Measurements from ENCODE around the gene RTN4R.

Gene RTN4R

DNA sequence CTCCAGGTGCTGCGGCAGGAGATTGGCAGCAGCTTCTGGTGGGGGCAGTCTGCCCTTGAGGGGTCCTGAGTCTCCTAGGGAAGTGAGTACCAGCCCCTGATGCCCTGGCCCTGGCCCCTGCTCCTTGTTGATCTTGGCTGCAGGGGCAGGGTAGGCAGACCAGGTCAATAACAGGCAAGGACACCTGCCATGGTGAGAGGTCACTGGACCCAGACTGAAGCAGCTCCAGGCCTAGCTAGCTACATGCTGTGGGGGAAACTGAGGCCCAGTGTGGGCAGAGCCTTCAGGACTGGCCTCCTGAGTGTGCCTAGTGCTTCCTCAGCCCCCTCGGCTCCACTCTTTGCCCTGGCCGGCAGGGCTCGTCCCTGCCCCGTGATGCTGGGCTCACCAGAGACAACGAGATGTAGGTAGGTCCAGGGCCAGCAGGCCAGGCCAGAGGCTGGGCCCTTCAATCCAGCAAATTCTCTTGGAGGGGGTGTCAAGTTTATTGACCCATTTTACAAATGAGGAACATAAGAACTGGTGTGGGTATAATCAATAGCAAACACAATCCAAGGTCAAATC lies 20.4 kb downstream of the RTN4R start:
- peaks cover 0 to 60% (median 0%) of the 10 kb centered on the region in 11 experiments; a peak in 9 of 22 replicates for H4K20me1 ChIP-seq
- TF ChIP-seq Cebpa-rat (IDR thresholded peaks at IDR 0.05): no peak
- peaks cover 0 to 7% (median 0%) of the 10 kb centered on the region in 11 experiments; a peak in 4 of 22 replicates for H3K9me3 ChIP-seq (replicated peaks in 1 of 11)
- H3K4me1 ChIP-seq: peaks cover 45 to 87% (median 77%) of the 10 kb centered on the region in 10 experiments
- peak overlapping the region in 7 of 11 experiments; percentile 11 to 81 (median 38); a peak in 11 of 22 replicates for H3K27ac ChIP-seq
- H3K4me3 ChIP-seq: no peak overlapping the region
- H3K36me3 ChIP-seq: peaks cover 0 to 14% (median 0%) of the 10 kb centered on the region in 11 experiments; a peak in 3 of 22 replicates
- no peaks in the 10 kb centered on the region for H3K27me3 ChIP-seq
- peak overlapping the region; percentile 85 to 100 (median 98); a peak in 17 of 22 replicates for H3K4me2 ChIP-seq
- H3K9ac ChIP-seq: peak overlapping the region in 4 of 11 experiments; percentile 9 to 56 (median 44); a peak in 4 of 22 replicates

DNA sequence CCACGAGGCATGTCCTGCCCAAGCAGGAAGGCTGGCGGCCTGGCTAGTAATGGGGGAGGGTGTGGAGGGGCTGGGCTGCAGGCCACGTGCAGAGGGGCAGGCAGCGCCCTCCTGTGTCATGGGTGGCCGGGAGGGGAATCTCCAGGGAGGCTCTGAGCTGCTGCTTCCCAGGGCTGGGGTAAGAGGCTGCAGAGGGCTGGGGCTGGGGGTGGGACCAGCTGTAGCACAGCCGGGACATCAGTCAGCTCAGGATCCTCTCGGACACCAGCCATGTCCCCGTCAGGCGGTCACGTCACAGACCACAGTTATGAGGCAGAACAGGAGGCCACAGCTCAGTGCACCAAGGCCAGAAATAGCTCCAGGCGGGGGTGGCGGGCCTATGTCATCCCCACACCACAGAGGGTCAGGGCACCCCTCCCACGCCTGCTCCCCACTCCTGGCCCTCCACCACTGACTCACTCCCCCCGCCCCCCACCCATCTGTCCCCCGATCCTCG lies 21.1 kb downstream of the RTN4R start:
- Histone ChIP-seq H3K27me3 (no peaks in the 10 kb centered on the region), H4K20me1 (peaks cover 0 to 59% (median 0%) of the 10 kb centered on the region in 11 experiments; a peak in 9 of 22 replicates), H3K9ac (peak overlapping the region in 9 of 11 experiments; percentile 46 to 83 (median 65); a peak in 17 of 22 replicates), H3K4me1 (peaks cover 51 to 93% (median 84%) of the 10 kb centered on the region in 10 experiments), H3K4me2 (peak overlapping the region; percentile 85 to 100 (median 98)), H3K27ac (peak overlapping the region in 9 of 11 experiments; percentile 31 to 94 (median 78); a peak in 17 of 22 replicates), H3K4me3 (peak overlapping the region in 6 of 10 experiments; percentile 8 to 50 (median 41); a peak in 11 of 20 replicates), H3K36me3 (peaks cover 0 to 14% (median 0%) of the 10 kb centered on the region in 11 experiments; a peak in 9 of 22 replicates), H3K9me3 (replicated peaks in 1 of 11) (peaks cover 0 to 2% (median 0%) of the 10 kb centered on the region in 11 experiments; a peak in 3 of 22 replicates)
- TF ChIP-seq Cebpa-rat (IDR thresholded peaks at IDR 0.05): no peak

DNA sequence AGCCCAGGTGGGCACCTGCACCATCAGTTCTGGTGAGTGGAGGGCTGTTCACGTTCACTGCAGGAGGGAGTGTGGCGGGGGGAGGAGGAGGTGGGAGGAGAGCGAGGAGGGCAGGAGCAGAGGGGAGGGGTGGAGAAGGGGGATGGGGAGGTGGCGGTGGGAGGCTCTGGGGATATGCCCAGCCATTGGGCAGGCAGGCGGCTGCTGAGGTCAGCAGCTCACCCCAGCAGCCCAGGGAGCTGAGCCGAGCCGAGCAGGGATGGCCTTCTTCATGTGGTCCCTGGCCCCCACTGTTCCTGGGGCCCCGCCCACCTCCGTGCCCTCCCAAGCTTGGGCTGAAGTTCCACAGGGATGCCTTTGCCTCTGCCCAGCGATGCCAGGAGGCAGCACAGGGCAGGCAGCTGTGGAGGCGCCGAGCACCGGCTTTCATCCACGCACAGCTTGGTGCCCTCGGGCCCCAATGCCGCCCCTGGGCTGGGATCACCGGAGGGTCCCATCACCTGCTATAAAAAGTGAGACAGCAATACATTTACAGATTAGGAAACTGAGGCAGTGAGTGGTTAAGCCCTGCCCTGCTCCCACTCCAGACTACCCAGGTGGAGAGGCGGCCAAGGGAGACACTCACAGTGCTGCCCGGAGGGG lies 21.6 kb downstream of the RTN4R start:
- Histone ChIP-seq H3K4me2 (peak overlapping the region; percentile 85 to 100 (median 98)), H3K9ac (peak overlapping the region in 9 of 11 experiments; percentile 46 to 83 (median 65); a peak in 18 of 22 replicates), H3K27ac (peak overlapping the region in 9 of 11 experiments; percentile 31 to 94 (median 81); a peak in 17 of 22 replicates), H4K20me1 (peaks cover 0 to 59% (median 0%) of the 10 kb centered on the region in 11 experiments; a peak in 9 of 22 replicates), H3K36me3 (peaks cover 0 to 18% (median 0%) of the 10 kb centered on the region in 11 experiments; a peak in 9 of 22 replicates), H3K27me3 (no peaks in the 10 kb centered on the region), H3K9me3 (replicated peaks in 1 of 11) (no peaks in the 10 kb centered on the region), H3K4me1 (peaks cover 57 to 99% (median 89%) of the 10 kb centered on the region in 10 experiments), H3K4me3 (peak overlapping the region in 7 of 10 experiments; percentile 8 to 50 (median 40); a peak in 12 of 20 replicates)
- no peak for TF ChIP-seq Cebpa-rat (IDR thresholded peaks at IDR 0.05)

GRCh38 chr22:20245577-20246367 lies 22.3 kb downstream of the RTN4R start:
- peaks cover 64 to 100% (median 96%) of the 10 kb centered on the region in 10 experiments for H3K4me1 ChIP-seq
- H4K20me1 ChIP-seq: peaks cover 0 to 53% (median 0%) of the 10 kb centered on the region in 11 experiments; a peak in 9 of 22 replicates
- peaks cover 0 to 19% (median 0%) of the 10 kb centered on the region in 11 experiments; a peak in 9 of 22 replicates for H3K36me3 ChIP-seq
- no peaks in the 10 kb centered on the region for H3K9me3 ChIP-seq (replicated peaks in 1 of 11)
- no peak for TF ChIP-seq Cebpa-rat (IDR thresholded peaks at IDR 0.05)
- H3K4me3 ChIP-seq: peak overlapping the region in 7 of 10 experiments; percentile 8 to 50 (median 25); a peak in 10 of 20 replicates
- peak overlapping the region; percentile 85 to 100 (median 98) for H3K4me2 ChIP-seq
- peak overlapping the region in 9 of 11 experiments; percentile 15 to 83 (median 65); a peak in 17 of 22 replicates for H3K9ac ChIP-seq
- H3K27ac ChIP-seq: peak overlapping the region in 9 of 11 experiments; percentile 56 to 94 (median 81); a peak in 18 of 22 replicates
- no peaks in the 10 kb centered on the region for H3K27me3 ChIP-seq

DNA sequence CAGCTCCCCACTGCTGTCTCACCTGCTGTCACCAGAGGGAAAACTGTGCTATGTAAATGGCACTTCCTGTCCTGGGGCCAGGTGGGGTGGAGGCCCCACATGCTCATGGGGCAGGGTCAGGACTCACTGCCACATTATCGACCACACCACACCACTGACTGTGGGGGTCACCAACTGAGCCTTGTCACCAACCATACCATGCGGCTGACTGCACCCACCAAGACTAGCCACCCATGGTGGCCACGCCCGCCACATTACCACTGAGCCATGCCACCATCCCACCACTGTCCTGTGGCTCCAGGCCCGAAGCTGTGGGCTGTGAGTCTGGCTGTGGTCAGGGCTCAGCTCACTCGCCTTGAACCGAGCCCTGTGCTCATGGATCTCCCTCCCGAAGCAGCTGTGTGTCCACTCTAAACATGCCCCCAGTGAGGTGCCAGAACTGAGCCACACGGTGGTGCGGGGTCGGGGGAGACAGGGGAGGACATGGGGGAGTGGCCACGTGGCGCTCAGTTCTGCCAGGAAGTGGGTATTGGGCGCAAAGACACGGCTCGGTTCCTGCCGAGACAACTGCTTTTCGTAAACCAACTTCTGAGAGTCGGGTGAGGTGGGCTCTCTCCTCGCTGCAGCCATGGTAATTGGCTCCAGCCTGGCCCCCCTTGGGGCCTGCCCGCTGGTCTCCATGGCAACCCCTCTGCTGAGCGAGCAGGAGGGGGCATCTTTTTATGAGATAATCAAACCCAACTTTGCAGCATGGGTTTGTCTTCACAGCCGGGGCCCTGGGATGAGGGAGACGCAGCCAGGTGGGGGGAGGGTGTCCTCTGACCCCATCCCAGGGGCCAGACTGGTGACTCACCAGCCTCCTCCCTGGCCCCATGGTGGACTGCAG lies 23.2 kb downstream of the RTN4R start:
- Histone ChIP-seq H3K36me3 (peaks cover 0 to 19% (median 0%) of the 10 kb centered on the region in 11 experiments; a peak in 9 of 22 replicates), H3K4me3 (peak overlapping the region in 6 of 10 experiments; percentile 8 to 50 (median 32); a peak in 8 of 20 replicates), H3K4me2 (peak overlapping the region; percentile 85 to 100 (median 98)), H3K9ac (peak overlapping the region in 9 of 11 experiments; percentile 15 to 83 (median 65); a peak in 18 of 22 replicates), H3K4me1 (peaks cover 72 to 100% (median 100%) of the 10 kb centered on the region in 10 experiments), H3K27ac (peak overlapping the region in 10 of 11 experiments; percentile 30 to 94 (median 80); a peak in 18 of 22 replicates), H4K20me1 (peaks cover 0 to 44% (median 0%) of the 10 kb centered on the region in 11 experiments; a peak in 9 of 22 replicates), H3K27me3 (no peaks in the 10 kb centered on the region), H3K9me3 (replicated peaks in 1 of 11) (no peaks in the 10 kb centered on the region)
- TF ChIP-seq Cebpa-rat (IDR thresholded peaks at IDR 0.05): no peak

GRCh38 chr22:20244250-20244648 lies 23.9 kb downstream of the RTN4R start:
- peak overlapping the region; percentile 85 to 100 (median 98) for H3K4me2 ChIP-seq
- no peaks in the 10 kb centered on the region for H3K9me3 ChIP-seq (replicated peaks in 1 of 11)
- H3K4me1 ChIP-seq: peaks cover 79 to 100% (median 100%) of the 10 kb centered on the region in 10 experiments
- peak overlapping the region in 10 of 11 experiments; percentile 30 to 94 (median 80); a peak in 18 of 22 replicates for H3K27ac ChIP-seq
- no peaks in the 10 kb centered on the region for H3K27me3 ChIP-seq
- peak overlapping the region in 8 of 11 experiments; percentile 27 to 83 (median 66); a peak in 16 of 22 replicates for H3K9ac ChIP-seq
- H3K36me3 ChIP-seq: peaks cover 0 to 19% (median 0%) of the 10 kb centered on the region in 11 experiments; a peak in 9 of 22 replicates
- peak overlapping the region in 3 of 10 experiments; percentile 34 to 50 (median 47); a peak in 5 of 20 replicates for H3K4me3 ChIP-seq
- no peak for TF ChIP-seq Cebpa-rat (IDR thresholded peaks at IDR 0.05)
- peaks cover 0 to 37% (median 0%) of the 10 kb centered on the region in 11 experiments; a peak in 9 of 22 replicates for H4K20me1 ChIP-seq

Data from BLaER1 treated with 17β-estradiol and CSF1 and Interleukin-3, amounts not matched to agents 10 nM and 100 nM (cell line).